Activated CD4-positive, alpha-beta T cell treated with anti-CD3 and anti-CD28 coated beads for 36 hours (primary cell): ENCODE measurements around the gene MPV17L2. TPM values are rescaled to one million over a fixed set of nuclear protein-coding genes. Genes with fewer than 3 reads are reported as not detected.
"Not testable (repeated sequence)": the region's sequence is repeated elsewhere in the genome, so short reads cannot be mapped to it uniquely, and the experiment has no call there.

Experiments
- ATAC-seq: fragments of 200-7000 bp; cut with Tn5 transposase; one replicate; pipeline ENCODE4 v1.10.0; 2021; ENCODE audit warnings: mild to moderate bottlenecking, moderate library complexity
- CTCF ChIA-PET: fragments of 350-600 bp; sonication (Branson Sonifier 250); formaldehyde crosslinking; loops from one replicate; lab custom pipeline; 2021; ENCODE audit warnings: antibody characterized with exemption; lab: Charles Lee
- POLR2A ChIA-PET: fragments of 350-600 bp; sonication (Branson Sonifier 250); formaldehyde crosslinking; loops from one replicate; lab custom pipeline; 2021; ENCODE audit warnings: antibody characterized with exemption, inconsistent platforms; lab: Charles Lee
- DNase-seq: peaks from one replicate; pipeline ENCODE4 v3.0.0-alpha.2; 2020
- H3K27ac Mint-ChIP-seq: one replicate; pipeline ENCODE4 v1.8.0; 2021; ENCODE audit warnings: mixed read lengths
- H3K27me3 Mint-ChIP-seq: one replicate; pipeline ENCODE4 v1.8.0; 2021; ENCODE audit warnings: mixed read lengths
- H3K36me3 Mint-ChIP-seq: one replicate; pipeline ENCODE4 v1.8.0; 2021; ENCODE audit warnings: low read depth, mixed read lengths
- H3K4me1 Mint-ChIP-seq: one replicate; pipeline ENCODE4 v1.8.0; 2021; ENCODE audit warnings: mixed read lengths
- H3K4me3 Mint-ChIP-seq: one replicate; pipeline ENCODE4 v1.8.0; 2021; ENCODE audit warnings: mild to moderate bottlenecking, moderate library complexity, mixed read lengths
- H3K9me3 Mint-ChIP-seq: one replicate; pipeline ENCODE4 v1.8.0; 2021; ENCODE audit warnings: low read depth, mixed read lengths
- intact Hi-C, 2 experiments: fragments of 100-400 bp; cut with DNase I in 1 of 2; cut with micrococcal nuclease in 1 of 2; formaldehyde crosslinking; loops; one replicate each; pipeline versions ENCODE4 v1.14.2 to v1.15.1; 2022 to 2024; cut with DNase I, micrococcal nuclease
- total RNA-seq, 2 experiments: library from RNA; stranded (reverse); gene quantifications; one replicate each; pipeline ENCODE4 v1.2.3, GENCODE V29; 2021

Gene MPV17L2
- total RNA-seq, 2 experiments from 2014 or later, result 5.7 to 6.2 TPM

- Mint-ChIP-seq H3K36me3 (peaks cover 14% of the 10 kb centered on the region), H3K9me3 (no peaks in the 10 kb centered on the region), H3K27me3 (no peaks in the 10 kb centered on the region), H3K27ac (peak overlapping the region; percentile 83), H3K4me1 (peaks cover 18% of the 10 kb centered on the region), H3K4me3 (peak overlapping the region; percentile 96)
- CTCF ChIA-PET, result interaction anchor here (0.6 to 1.2 kb wide), 4 partner anchors 11 to 935 kb away, joined by 3 to 8 read pairs (median 4); partner anchors contain the start of gene MPV17L2
- POLR2A ChIA-PET, result interaction anchor here (2.5 to 2.6 kb wide), 2 partner anchors 76 to 78 kb away, joined by 9 to 15 read pairs; partner anchors contain the start of gene JUND
- DNase-seq (peak; percentile 69), ATAC-seq (peak; percentile 2)
- intact Hi-C loops, result no loop called here
Measured at GRCh38 chr19:18203408-18203862, 10.4 kb downstream of the MPV17L2 start.

GRCh38 chr19:18203863-18204393 lies 10.9 kb downstream of the MPV17L2 start, which contains the start of gene RAB3A:
Gene RAB3A (minus strand): TSS chr19:18204042. CDS start chr19:18202740, 1,302 bp downstream.
- intact Hi-C loops, result loop anchor here (1.0 to 2.0 kb wide), 19 partner anchors 11 to 715 kb away; partner anchors contain the start of genes COPE (in 1 of the 2), DDX49 (in 1 of the 2), ELL (in 1 of the 2) and IFI30 (in 1 of the 2)
- H3K9me3 Mint-ChIP-seq, result no peaks in the 10 kb centered on the region

GRCh38 chr19:18204394-18205199 lies 11.6 kb downstream of the MPV17L2 start:
- ATAC-seq (peak; percentile 3), DNase-seq (no peak)
- Mint-ChIP-seq H3K36me3 (peaks cover 7% of the 10 kb centered on the region), H3K27ac (peak overlapping the region; percentile 90), H3K4me1 (peaks cover 18% of the 10 kb centered on the region), H3K9me3 (no peaks in the 10 kb centered on the region), H3K27me3 (no peaks in the 10 kb centered on the region), H3K4me3 (peak overlapping the region; percentile 96)
- intact Hi-C loops, result loop anchor here (1.0 to 2.0 kb wide), 19 partner anchors 11 to 715 kb away; partner anchors contain the start of genes COPE (in 1 of the 2), DDX49 (in 1 of the 2), ELL (in 1 of the 2) and IFI30 (in 1 of the 2)
- POLR2A ChIA-PET, result interaction anchor here (2.5 to 2.6 kb wide), 2 partner anchors 75 to 77 kb away, joined by 9 to 15 read pairs; partner anchors contain the start of gene JUND
- CTCF ChIA-PET, result interaction anchor here (0.6 to 3.1 kb wide), 11 partner anchors 12 to 347 kb away, joined by 3 to 13 read pairs (median 4); partner anchors contain the start of gene MPV17L2

More at GRCh38 chr19:18203863-18204393, 10.9 kb downstream of the MPV17L2 start, which contains the start of gene RAB3A:
- DNase-seq, result peak; percentile 100
- ATAC-seq, result peak; percentile 94
- Mint-ChIP-seq H3K27ac (peak within 1 kb of the TSS; percentile 90), H3K4me1 (peaks cover 18% of the 10 kb centered on the region), H3K4me3 (peak within 1 kb of the TSS; percentile 96), H3K27me3 (no peaks in the 10 kb centered on the region), H3K36me3 (peaks cover 10% of the 10 kb centered on the region)
- POLR2A ChIA-PET, result interaction anchor here (2.5 to 2.6 kb wide), 2 partner anchors 75 to 78 kb away, joined by 9 to 15 read pairs; partner anchors contain the start of gene JUND
- CTCF ChIA-PET, result interaction anchor here (0.5 to 1.2 kb wide), 7 partner anchors 12 to 935 kb away, joined by 3 to 8 read pairs (median 3); partner anchors contain the start of gene MPV17L2

- DNase-seq (peak; percentile 81), ATAC-seq (no peak)
- H3K27ac Mint-ChIP-seq, result peak overlapping the region; percentile 47
- no peaks in the 10 kb centered on the region for H3K27me3 Mint-ChIP-seq
- peak overlapping the region; percentile 96 for H3K4me3 Mint-ChIP-seq
- H3K9me3 Mint-ChIP-seq, result no peaks in the 10 kb centered on the region
- ChIA-PET POLR2A (interaction anchor here (2.5 to 2.6 kb wide), 2 partner anchors 74 to 76 kb away, joined by 9 to 15 read pairs; partner anchors contain the start of gene JUND), CTCF (interaction anchor here (0.6 to 3.1 kb wide), 9 partner anchors 13 to 240 kb away, joined by 3 to 13 read pairs (median 5); partner anchors contain the start of gene MPV17L2)
- H3K36me3 Mint-ChIP-seq, result peaks cover 5% of the 10 kb centered on the region
- intact Hi-C loops, result loop anchor here (2.0 kb wide), 3 partner anchors 135 to 213 kb away; partner anchors contain the start of genes PGPEP1 (in 1 of the 2) and SSBP4 (in 1 of the 2)
- peaks cover 18% of the 10 kb centered on the region for H3K4me1 Mint-ChIP-seq
Measured at GRCh38 chr19:18205200-18205892, 12.3 kb downstream of the MPV17L2 start.

GRCh38 chr19:18206018-18206417 lies 13.0 kb downstream of the MPV17L2 start:
- intact Hi-C loops, result no loop called here
- Mint-ChIP-seq H3K9me3 (no peaks in the 10 kb centered on the region), H3K36me3 (peaks cover 4% of the 10 kb centered on the region), H3K4me3 (no peak overlapping the region), H3K27me3 (no peaks in the 10 kb centered on the region), H3K27ac (no peak overlapping the region), H3K4me1 (peaks cover 18% of the 10 kb centered on the region)
- DNase-seq (no peak), ATAC-seq (no peak)
- CTCF ChIA-PET, result interaction anchor here (0.6 to 3.1 kb wide), 8 partner anchors 14 to 239 kb away, joined by 3 to 13 read pairs (median 4); partner anchors contain the start of gene MPV17L2
- POLR2A ChIA-PET, result interaction anchor here (2.5 kb wide), 1 partner anchor 73 kb away, joined by 15 read pairs; no protein-coding TSS in a partner anchor

- ATAC-seq (no peak), DNase-seq (peak; percentile 78)
- Mint-ChIP-seq H3K27ac (no peak overlapping the region), H3K4me3 (no peak overlapping the region), H3K36me3 (no peaks in the 10 kb centered on the region), H3K27me3 (no peaks in the 10 kb centered on the region), H3K9me3 (no peaks in the 10 kb centered on the region), H3K4me1 (peaks cover 10% of the 10 kb centered on the region)
- intact Hi-C loops, result loop anchor here (1.0 kb wide), 4 partner anchors 16 to 202 kb away; no protein-coding TSS in a partner anchor
- CTCF ChIA-PET, result interaction anchor here (0.6 to 2.8 kb wide), 11 partner anchors 9 to 180 kb away, joined by 3 to 13 read pairs (median 4); no protein-coding TSS in a partner anchor
- POLR2A ChIA-PET, result no interaction called here
Measured at GRCh38 chr19:18208098-18208951, 15.3 kb downstream of the MPV17L2 start.

GRCh38 chr19:18209912-18210311 lies 16.9 kb downstream of the MPV17L2 start:
- intact Hi-C loops, H3K27ac Mint-ChIP-seq, H3K4me3 Mint-ChIP-seq, H3K36me3 Mint-ChIP-seq, POLR2A ChIA-PET, H3K27me3 Mint-ChIP-seq, DNase-seq, H3K9me3 Mint-ChIP-seq, H3K4me1 Mint-ChIP-seq, ATAC-seq: not testable (repeated sequence)
- CTCF ChIA-PET, result interaction anchor here (0.6 to 2.8 kb wide), 9 partner anchors 9 to 200 kb away, joined by 3 to 13 read pairs (median 3); partner anchors contain the start of gene MPV17L2

GRCh38 chr19:18211683-18212082 lies 18.7 kb downstream of the MPV17L2 start:
- ATAC-seq (no peak), DNase-seq (no peak)
- H3K4me1 Mint-ChIP-seq, result peaks cover 3% of the 10 kb centered on the region
- intact Hi-C loops, result no loop called here
- CTCF ChIA-PET, result interaction anchor here (1.7 kb wide), 1 partner anchor 42 kb away, joined by 9 read pairs; no protein-coding TSS in a partner anchor
- H3K27me3 Mint-ChIP-seq, result no peaks in the 10 kb centered on the region
- no peak overlapping the region for H3K27ac Mint-ChIP-seq
- H3K4me3 Mint-ChIP-seq, result no peak overlapping the region
- POLR2A ChIA-PET, result no interaction called here
- no peaks in the 10 kb centered on the region for H3K36me3 Mint-ChIP-seq
- H3K9me3 Mint-ChIP-seq, result no peaks in the 10 kb centered on the region

GRCh38 chr19:18214779-18215433 lies 21.9 kb downstream of the MPV17L2 start:
- no peaks in the 10 kb centered on the region for H3K36me3 Mint-ChIP-seq
- no peak overlapping the region for H3K27ac Mint-ChIP-seq
- intact Hi-C loops, result no loop called here
- H3K9me3 Mint-ChIP-seq, result no peaks in the 10 kb centered on the region
- peak; percentile 33 for DNase-seq
- CTCF ChIA-PET, result interaction anchor here (0.6 to 0.7 kb wide), 3 partner anchors 10 to 135 kb away, joined by 3 read pairs; no protein-coding TSS in a partner anchor
- peaks cover 1% of the 10 kb centered on the region for H3K27me3 Mint-ChIP-seq
- ATAC-seq, result peak; percentile 60
- H3K4me3 Mint-ChIP-seq, result no peak overlapping the region
- H3K4me1 Mint-ChIP-seq, result peaks cover 3% of the 10 kb centered on the region
- POLR2A ChIA-PET, result interaction anchor here (0.6 kb wide), 1 partner anchor 109 kb away, joined by 7 read pairs; no protein-coding TSS in a partner anchor
